KMS-11 (cell line): ENCODE results near the gene PCCB.
"Not testable (repeated sequence)": the region's sequence is repeated elsewhere in the genome, so short reads cannot be mapped to it uniquely, and the experiment has no call there.

Experiments used
- H2AFZ ChIP-seq: fragments of 200-600 bp; sonication (generic); 2 replicates; pipeline ENCODE4 v1.6.1; 2016; ENCODE audit warnings: antibody characterized with exemption, mixed run types, low read depth
- H3K27ac ChIP-seq: fragments of 200-600 bp; sonication (generic); 2 replicates; pipeline ENCODE4 v1.6.1; 2016; ENCODE audit warnings: mild to moderate bottlenecking, mixed run types
- H3K27me3 ChIP-seq: fragments of 200-600 bp; sonication (generic); 2 replicates; pipeline ENCODE4 v1.6.1; 2017; ENCODE audit warnings: mild to moderate bottlenecking, low read depth, mixed run types, moderate library complexity; ENCODE audit not compliant: insufficient read depth
- H3K36me3 ChIP-seq: fragments of 200-600 bp; sonication (generic); 2 replicates; pipeline ENCODE4 v1.6.1; 2017; ENCODE audit warnings: mild to moderate bottlenecking, mixed run types; ENCODE audit not compliant: insufficient read depth
- H3K4me1 ChIP-seq: fragments of 200-600 bp; sonication (generic); 2 replicates; pipeline ENCODE4 v1.6.1; 2016; ENCODE audit warnings: mild to moderate bottlenecking, low read depth, mixed run types; ENCODE audit not compliant: poor library complexity, severe bottlenecking
- H3K4me2 ChIP-seq: fragments of 200-600 bp; sonication (generic); 2 replicates; pipeline ENCODE4 v1.7.0; 2016; ENCODE audit warnings: mild to moderate bottlenecking, mixed run types
- H3K4me3 ChIP-seq: fragments of 200-600 bp; sonication (generic); IDR thresholded peaks from 2 replicates; pipeline ENCODE4 v1.6.1; 2017; ENCODE audit warnings: low read depth, low read length, mixed read lengths; ENCODE audit not compliant: insufficient read depth
- H3K79me2 ChIP-seq: fragments of 200-600 bp; sonication (generic); 2 replicates; pipeline ENCODE4 v1.6.1; 2016; ENCODE audit warnings: low read depth, mixed run types; ENCODE audit not compliant: insufficient read depth
- H3K9ac ChIP-seq: fragments of 200-600 bp; sonication (generic); 2 replicates; pipeline ENCODE4 v1.6.1; 2016; ENCODE audit warnings: mild to moderate bottlenecking, mixed run types
- H4K20me1 ChIP-seq: fragments of 200-600 bp; sonication (generic); 2 replicates; pipeline ENCODE4 v1.6.1; 2016; ENCODE audit warnings: mild to moderate bottlenecking, mixed run types; ENCODE audit not compliant: insufficient read depth
- CTCF ChIP-seq: fragments of 200-600 bp; sonication (generic); conservative IDR thresholded peaks from 2 replicates; pipeline ENCODE4 v1.6.1; 2017; ENCODE audit warnings: low read depth, mild to moderate bottlenecking, antibody characterized with exemption, low read length, moderate library complexity, mixed read lengths

PCCB gene

GRCh38 chr3:136330900-136331299 lies 80.8 kb downstream of the PCCB start:
- H2AFZ ChIP-seq, result no peak overlapping the region
- no peak for TF ChIP-seq CTCF
- H3K27me3 ChIP-seq, result no peaks in the 10 kb centered on the region
- no peak overlapping the region for H3K4me3 ChIP-seq
- H3K4me2 ChIP-seq, result no peak overlapping the region
- no peak overlapping the region for H3K27ac ChIP-seq
- no peaks in the 10 kb centered on the region for H3K4me1 ChIP-seq
- H3K79me2 ChIP-seq, result no peaks in the 10 kb centered on the region
- H3K36me3 ChIP-seq, result no peaks in the 10 kb centered on the region
- H3K9ac ChIP-seq, result no peak overlapping the region
- H4K20me1 ChIP-seq, result no peaks in the 10 kb centered on the region

- Histone ChIP-seq H3K4me3 (no peak overlapping the region), H3K4me1 (peaks cover 11% of the 10 kb centered on the region), H4K20me1 (no peaks in the 10 kb centered on the region), H3K27me3 (no peaks in the 10 kb centered on the region), H3K9ac (no peak overlapping the region), H3K79me2 (no peaks in the 10 kb centered on the region), H3K36me3 (no peaks in the 10 kb centered on the region), H3K27ac (no peak overlapping the region), H3K4me2 (no peak overlapping the region), H2AFZ (no peak overlapping the region)
- TF ChIP-seq CTCF, result no peak
Observed at GRCh38 chr3:136332302-136332701, 82.2 kb downstream of the PCCB start.

- no peak overlapping the region for H3K9ac ChIP-seq
- H3K36me3 ChIP-seq, result peaks cover 3% of the 10 kb centered on the region; the same call in 1 of the 2 replicates
- no peaks in the 10 kb centered on the region for H3K27me3 ChIP-seq
- no peak overlapping the region for H3K4me2 ChIP-seq
- no peak overlapping the region for H3K4me3 ChIP-seq
- no peak overlapping the region for H3K27ac ChIP-seq
- H3K79me2 ChIP-seq, result no peaks in the 10 kb centered on the region
- no peaks in the 10 kb centered on the region for H4K20me1 ChIP-seq
- no peak for TF ChIP-seq CTCF
- H3K4me1 ChIP-seq, result peaks cover 15% of the 10 kb centered on the region
- no peak overlapping the region for H2AFZ ChIP-seq
Observed at GRCh38 chr3:136332776-136333175, 82.6 kb downstream of the PCCB start.

- H2AFZ ChIP-seq, result no peak overlapping the region
- H4K20me1 ChIP-seq, result no peaks in the 10 kb centered on the region
- no peaks in the 10 kb centered on the region for H3K27me3 ChIP-seq
- H3K27ac ChIP-seq, result no peak overlapping the region
- peaks cover 15% of the 10 kb centered on the region for H3K4me1 ChIP-seq
- H3K36me3 ChIP-seq, result peaks cover 3% of the 10 kb centered on the region; the same call in 1 of the 2 replicates
- H3K4me3 ChIP-seq, result no peak overlapping the region
- no peak for TF ChIP-seq CTCF
- no peak overlapping the region for H3K4me2 ChIP-seq
- H3K9ac ChIP-seq, result no peak overlapping the region
- no peaks in the 10 kb centered on the region for H3K79me2 ChIP-seq
Observed at GRCh38 chr3:136334209-136334608, 84.1 kb downstream of the PCCB start.

GRCh38 chr3:136334726-136335125 lies 84.6 kb downstream of the PCCB start:
- H4K20me1 ChIP-seq, H3K36me3 ChIP-seq, H3K79me2 ChIP-seq, H3K27ac ChIP-seq, H3K9ac ChIP-seq, H2AFZ ChIP-seq, H3K4me3 ChIP-seq, H3K27me3 ChIP-seq, H3K4me2 ChIP-seq: not testable (repeated sequence)
- peaks cover 15% of the 10 kb centered on the region for H3K4me1 ChIP-seq
